Amygdala (tissue), 56 donors: ENCODE results near the gene ELMOD3.
"Not testable (repeated sequence)": the region's sequence is repeated elsewhere in the genome, so short reads cannot be mapped to it uniquely, and the experiment has no call there.

Source experiments
- DNase-seq, 56 donors: peaks; one replicate each; lab custom pipeline; 2025; lab: John Stamatoyannopoulos, UW

Gene ELMOD3

GRCh38 chr2:85354286-85355072, at the start of gene ELMOD3, which contains the start of gene RETSAT:
Gene ELMOD3 (plus strand): TSS chr2:85354769. CDS start chr2:85357199, 2,430 bp downstream.
Gene RETSAT (minus strand): TSS chr2:85354528. CDS start chr2:85354507, 21 bp downstream.
- DNase-seq: peak; percentile 72 to 97 (median 94)

DNA sequence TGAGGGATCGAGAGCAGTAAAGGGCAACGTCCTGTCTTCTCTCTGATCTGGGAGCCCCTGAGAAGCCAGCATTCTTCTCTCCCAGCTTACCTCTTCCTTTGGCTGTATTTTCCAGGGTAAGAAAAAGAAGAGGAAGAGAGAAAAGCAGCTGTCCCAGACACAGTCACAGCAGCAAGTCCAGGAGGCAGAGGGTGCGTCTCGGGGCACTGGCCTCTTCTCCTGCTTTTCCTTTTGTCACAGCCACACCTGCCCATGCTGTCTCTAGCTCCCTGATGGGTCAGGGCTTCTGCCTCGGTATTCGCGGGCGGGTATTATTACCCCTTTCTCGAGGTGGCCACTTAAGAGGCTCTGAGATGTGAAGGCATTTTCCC, 47.1 kb upstream of the ELMOD3 start:
- no peak for DNase-seq

- DNase-seq: no peak
Measured at GRCh38 chr2:85308201-85308600, 46.4 kb upstream of the ELMOD3 start.

DNA sequence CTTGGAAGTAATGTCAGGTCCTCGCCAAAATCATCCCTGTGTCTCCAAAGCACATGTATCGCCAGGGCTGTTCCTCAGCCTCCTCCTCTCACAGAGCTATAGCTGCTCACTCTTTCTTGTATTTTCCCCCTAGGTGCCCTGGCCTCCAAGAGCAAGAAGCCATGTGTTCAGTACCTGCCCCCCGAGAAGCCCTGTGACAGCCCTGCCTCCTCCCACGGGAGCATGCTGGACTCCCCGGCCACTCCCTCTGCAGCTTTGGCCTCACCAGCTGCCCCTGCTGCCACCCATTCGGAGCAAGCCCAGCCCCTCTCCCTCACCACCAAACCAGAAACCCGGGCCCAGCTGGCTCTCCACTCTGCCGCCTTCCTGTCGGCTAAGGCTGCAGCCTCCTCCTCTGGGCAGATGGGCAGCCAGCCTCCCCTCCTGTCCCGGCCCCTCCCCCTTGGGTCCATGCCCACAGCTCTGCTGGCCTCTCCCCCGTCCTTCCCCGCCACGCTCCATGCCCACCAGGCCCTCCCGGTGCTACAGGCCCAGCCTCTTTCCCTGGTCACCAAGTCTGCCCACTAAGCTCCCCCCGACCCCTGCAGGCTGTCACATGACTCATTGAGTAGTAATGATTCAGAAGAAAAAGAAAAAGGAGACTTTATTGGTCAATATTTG, 45.5 kb upstream of the ELMOD3 start:
- DNase-seq: peak in 35 of 56 donors; percentile 13 to 94 (median 40)

DNA sequence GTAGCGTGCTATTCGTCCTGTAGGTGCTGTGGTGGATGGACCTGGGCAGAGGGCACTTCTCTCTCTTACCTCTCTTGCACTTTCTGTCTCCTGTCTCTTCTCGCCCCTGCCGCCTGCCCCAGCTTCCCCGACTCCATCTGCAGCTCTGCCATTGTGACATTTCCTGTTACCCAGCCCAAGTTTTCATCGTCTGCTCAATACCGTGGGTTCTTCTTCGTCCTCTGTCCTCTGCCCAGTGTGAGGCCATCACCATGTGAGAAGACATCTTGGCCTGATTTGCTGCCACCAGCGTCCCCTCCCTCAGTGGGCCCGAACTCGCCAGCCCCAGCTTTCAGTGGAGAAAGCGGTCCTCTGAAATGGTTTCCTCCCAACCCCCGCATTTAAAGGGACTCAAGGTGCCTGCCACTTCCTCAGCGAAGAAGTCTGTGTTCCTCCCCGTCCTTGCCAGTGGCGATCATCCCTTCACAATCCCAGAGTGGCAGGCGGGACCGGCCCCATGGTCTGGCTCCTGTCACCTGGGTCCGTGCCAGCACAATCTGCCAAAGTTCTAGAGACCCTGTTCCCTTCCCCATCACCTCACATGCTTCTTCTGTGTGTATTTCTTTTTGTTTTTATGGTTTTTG, 44.8 kb upstream of the ELMOD3 start:
- peak in 2 of 56 donors; percentile 29 to 30 for DNase-seq

DNA sequence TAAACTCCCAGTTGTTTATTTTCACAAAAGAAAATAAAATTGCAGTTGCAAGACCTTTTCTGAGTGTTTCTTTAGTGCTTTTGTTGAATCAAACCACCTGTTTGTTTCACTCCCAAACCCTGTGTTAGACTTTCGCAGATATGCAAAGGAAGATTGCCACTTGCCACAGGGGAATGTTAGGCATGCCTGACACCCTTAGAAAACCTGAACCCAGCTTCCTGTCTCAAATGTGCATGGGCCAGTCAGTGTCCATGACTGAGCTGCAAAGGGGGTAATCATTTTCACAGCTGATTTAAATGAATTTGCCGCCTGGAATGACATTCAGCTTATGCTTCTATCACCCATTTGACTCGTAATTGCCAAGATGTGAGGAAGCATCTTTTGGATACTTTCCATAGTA, 44.2 kb upstream of the ELMOD3 start:
- DNase-seq: no peak

DNA sequence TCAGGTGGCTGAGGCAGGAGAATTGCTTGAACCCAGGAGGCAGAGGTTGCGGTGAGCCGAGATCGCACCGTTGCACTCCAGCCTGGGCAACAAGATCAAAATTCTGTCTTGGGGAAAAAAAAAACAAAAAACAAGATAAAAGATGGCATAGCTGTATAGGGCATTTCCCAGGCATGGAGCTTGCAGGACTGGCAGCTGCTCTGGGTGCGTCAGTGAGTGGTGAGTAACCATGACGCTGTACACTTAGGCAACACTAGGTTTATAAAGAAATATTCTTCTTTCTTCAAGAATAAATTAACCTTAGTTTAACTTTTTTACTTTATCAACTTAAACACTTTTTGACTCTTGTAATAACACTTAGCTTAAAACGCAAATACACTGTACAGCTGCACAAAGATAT, 42.2 kb upstream of the ELMOD3 start:
- no peak for DNase-seq

- DNase-seq: no peak
Measured at GRCh38 chr2:85314884-85315242, 39.7 kb upstream of the ELMOD3 start.

DNA sequence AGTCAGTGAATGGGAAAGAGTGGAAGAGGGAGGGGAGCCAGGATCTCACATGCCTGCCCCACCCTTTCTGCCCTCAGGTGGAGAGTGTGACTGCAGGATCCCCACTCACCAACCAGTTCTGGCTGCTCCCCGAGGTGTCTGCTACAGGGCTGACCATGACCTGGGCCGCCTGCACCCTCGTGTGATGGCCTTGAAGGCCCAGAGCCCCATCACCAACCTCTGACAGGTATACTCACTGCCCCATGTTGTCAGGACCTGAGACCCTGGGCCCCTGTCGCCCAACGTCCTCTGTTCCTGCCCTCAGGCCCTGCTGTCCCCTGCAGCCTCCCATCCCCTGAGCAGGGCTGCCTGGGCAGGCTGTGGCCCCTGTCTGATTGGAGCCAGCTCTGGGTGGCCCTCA, 38.6 kb upstream of the ELMOD3 start:
- DNase-seq: not testable (repeated sequence)

GRCh38 chr2:85318222-85319074, 36.1 kb upstream of the ELMOD3 start:
- DNase-seq: no peak

GRCh38 chr2:85319796-85320195, 34.8 kb upstream of the ELMOD3 start:
- DNase-seq: no peak

- DNase-seq: no peak
Measured at GRCh38 chr2:85323351-85323987, 31.1 kb upstream of the ELMOD3 start.

DNA sequence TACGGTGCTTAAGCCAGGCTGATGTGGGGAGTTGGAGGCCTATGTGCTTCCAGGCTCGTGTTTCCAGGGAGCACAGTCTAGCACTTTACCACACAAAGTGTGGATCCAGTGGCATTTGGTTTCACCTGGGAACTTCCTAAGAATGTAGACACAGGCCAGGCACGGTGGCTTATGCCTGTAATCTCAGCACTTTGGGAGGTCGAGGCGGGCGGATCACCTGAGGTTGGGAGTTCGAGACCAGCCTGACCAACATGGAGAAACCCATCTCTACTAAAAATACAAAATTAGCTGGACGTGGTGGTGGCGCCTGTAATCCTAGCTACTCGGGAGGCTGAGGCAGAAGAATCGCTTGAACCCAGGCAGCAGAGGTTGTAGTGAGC, 30.6 kb upstream of the ELMOD3 start:
- DNase-seq: not testable (repeated sequence)

GRCh38 chr2:85324639-85325465, 29.7 kb upstream of the ELMOD3 start:
- no peak for DNase-seq

- no peak for DNase-seq
Measured at GRCh38 chr2:85325466-85325811, 29.1 kb upstream of the ELMOD3 start.

GRCh38 chr2:85326406-85327159, 28.0 kb upstream of the ELMOD3 start:
- DNase-seq: peak in 2 of 56 donors; percentile 16 to 55

DNA sequence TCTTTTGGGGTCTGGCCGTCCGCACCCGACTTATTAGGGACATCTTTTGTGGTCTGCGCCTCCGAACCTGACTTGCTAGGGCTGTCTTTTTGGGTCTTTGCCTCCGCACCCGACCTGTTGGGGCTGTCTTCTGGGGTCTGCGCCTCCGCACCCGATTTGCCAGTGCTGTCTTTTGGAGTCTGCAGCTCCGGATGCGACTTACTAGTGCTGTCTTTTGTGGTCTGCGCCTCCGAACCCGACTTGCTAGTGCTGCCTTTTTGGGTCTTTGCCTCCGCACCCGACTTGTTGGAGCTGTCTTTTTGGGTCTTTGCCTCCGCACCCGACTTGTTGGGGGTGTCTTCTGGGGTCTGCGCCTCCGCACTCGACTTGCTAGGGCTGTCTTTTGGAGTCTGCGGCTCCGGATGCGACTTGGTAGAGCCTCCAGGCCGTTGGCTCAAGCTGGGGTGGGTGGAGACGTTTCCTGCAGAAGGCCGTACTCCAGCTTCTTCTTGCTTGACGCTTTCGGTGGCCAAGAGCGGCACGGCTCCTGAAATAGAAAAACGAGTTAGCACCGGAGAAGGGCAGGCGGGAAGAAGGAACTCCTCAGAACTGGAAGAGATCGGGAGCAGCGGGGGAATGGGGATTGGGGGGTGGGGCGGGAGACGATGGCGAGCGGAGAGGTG, 27.3 kb upstream of the ELMOD3 start:
- peak in 17 of 56 donors; percentile 39 to 78 (median 48) for DNase-seq
